Fibroblast of pulmonary artery (primary cell): ENCODE measurements around the gene PCDH1.
A peak's percentile ranks its signal among the peaks of the same experiment; 100 is the strongest.

ENCODE experiments used
- DNase-seq: peaks from one replicate; pipeline ENCODE4 v3.0.0-alpha.2; 2010; ENCODE audit warnings: low read depth
- H3K4me3 ChIP-seq: replicated peaks from 2 replicates; pipeline ENCODE4 v1.5.1; 2011; ENCODE audit warnings: low read depth, mild to moderate bottlenecking, control low read depth, low read length, moderate library complexity
- TF ChIP-seq, protein P1 (sequence below): IDR thresholded peaks from 2 replicates; pipeline ENCODE4 v1.5.1; 2011; ENCODE audit warnings: mild to moderate bottlenecking, control low read depth, low read length, inconsistent platforms; ENCODE audit errors: missing control alignments

The PCDH1 gene

DNA sequence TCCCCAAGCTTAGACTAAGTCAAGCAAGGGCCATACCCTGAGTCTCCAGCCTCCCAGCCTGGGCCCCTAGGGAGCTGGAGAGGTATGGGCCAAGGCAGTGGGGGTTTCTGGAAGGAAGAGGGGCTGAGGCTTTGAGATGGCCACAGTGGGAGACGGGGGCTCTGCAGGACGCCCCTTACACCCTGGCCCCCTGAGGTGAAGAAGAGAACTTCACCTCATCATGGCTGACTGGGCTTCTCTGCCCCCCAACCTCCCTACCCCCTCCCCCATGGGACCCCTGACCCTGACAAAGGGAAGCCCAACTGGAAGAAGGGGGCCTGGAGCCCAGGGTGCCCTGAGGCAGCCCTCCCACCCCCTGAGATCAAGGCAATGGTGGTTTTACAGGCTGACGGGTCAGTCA lies 25.8 kb downstream of the PCDH1 start:
- TF ChIP-seq, protein P1, sequence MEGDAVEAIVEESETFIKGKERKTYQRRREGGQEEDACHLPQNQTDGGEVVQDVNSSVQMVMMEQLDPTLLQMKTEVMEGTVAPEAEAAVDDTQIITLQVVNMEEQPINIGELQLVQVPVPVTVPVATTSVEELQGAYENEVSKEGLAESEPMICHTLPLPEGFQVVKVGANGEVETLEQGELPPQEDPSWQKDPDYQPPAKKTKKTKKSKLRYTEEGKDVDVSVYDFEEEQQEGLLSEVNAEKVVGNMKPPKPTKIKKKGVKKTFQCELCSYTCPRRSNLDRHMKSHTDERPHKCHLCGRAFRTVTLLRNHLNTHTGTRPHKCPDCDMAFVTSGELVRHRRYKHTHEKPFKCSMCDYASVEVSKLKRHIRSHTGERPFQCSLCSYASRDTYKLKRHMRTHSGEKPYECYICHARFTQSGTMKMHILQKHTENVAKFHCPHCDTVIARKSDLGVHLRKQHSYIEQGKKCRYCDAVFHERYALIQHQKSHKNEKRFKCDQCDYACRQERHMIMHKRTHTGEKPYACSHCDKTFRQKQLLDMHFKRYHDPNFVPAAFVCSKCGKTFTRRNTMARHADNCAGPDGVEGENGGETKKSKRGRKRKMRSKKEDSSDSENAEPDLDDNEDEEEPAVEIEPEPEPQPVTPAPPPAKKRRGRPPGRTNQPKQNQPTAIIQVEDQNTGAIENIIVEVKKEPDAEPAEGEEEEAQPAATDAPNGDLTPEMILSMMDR = no peak
- no peak overlapping the region for H3K4me3 ChIP-seq
- DNase-seq = no peak

DNA sequence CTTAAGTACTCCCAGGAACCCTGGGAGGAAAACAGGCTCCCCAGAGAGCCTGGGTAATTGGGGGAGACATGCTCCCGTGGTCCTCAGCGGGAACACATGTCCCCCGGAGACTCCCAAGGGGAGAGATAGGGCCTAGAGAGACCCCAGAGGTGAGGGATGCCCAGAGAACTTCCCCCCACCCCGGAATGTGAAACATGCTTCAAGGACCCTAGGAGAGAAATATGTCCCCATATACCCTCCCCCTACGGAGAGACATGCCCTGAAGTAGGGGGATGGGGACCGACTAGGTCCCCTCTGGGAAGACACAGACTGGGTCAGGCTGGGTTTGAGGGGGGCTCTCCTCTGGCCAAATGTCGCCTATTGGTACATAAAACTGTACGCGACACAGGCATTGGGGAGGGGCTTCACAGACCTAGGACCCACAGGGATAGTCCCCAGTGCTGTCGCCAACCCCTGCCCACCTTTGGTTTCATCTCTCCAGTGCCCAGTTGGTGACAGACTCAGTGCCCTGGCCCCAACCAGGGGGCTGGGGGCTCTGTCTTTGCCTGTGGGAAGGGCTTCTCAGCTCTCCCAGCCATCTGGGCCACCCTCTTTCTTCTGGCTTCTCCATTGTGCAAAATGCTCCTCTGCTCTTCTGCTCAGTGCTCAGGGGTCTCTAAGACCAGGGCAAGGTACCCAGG lies 26.9 kb downstream of the PCDH1 start:
- no peak for DNase-seq
- TF ChIP-seq, protein P1 = no peak
- no peak overlapping the region for H3K4me3 ChIP-seq

DNA sequence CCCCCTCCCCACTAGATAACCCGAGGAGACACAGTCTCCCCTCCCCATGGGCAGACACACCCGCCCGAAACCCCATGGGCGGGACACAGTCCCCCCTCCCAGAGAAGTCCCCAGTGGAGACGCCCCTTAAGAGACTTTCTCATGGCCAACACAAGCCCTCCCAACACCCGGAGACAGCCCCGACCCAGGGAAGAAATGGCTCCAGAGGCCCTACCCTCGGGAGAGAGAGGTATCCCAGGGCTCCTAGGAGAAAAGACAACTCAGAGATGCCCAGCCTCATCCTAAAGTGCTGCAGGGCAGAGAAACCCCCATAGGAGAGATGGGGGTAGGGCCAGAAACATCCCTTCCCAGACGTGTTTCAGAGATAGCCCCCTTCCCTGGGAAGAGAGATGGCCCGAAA lies 27.4 kb downstream of the PCDH1 start:
- DNase-seq = no peak
- TF ChIP-seq, protein P1 = no peak
- H3K4me3 ChIP-seq = no peak overlapping the region

DNA sequence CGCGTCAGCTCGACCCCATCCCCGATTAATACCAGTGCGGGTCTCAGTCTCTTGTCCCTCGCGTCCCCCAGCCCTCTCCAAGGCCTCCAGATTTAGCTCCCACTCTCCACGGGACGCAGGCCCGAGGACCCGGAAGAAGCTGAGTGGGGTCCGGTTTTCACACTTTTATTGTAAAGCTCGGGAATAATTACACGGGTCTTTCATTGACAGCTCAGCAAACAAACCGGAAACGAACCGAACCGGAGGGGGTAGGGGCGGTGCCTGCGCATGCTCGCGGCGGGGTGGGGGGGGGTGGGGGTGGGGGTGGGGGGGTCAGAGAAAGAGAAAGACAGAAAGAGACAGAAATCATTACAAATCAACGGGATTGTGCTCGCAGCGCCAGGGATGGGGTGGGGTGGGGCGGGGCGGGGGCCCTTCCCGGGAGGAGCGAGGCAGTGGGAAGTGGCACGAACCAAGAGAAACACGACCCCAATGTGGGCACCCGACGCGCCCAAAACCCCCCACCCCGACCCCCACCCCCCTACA lies 27.9 kb downstream of the PCDH1 start:
- TF ChIP-seq, protein P1 = no peak
- H3K4me3 ChIP-seq = peak overlapping the region; percentile 71
- peak; percentile 26 for DNase-seq

DNA sequence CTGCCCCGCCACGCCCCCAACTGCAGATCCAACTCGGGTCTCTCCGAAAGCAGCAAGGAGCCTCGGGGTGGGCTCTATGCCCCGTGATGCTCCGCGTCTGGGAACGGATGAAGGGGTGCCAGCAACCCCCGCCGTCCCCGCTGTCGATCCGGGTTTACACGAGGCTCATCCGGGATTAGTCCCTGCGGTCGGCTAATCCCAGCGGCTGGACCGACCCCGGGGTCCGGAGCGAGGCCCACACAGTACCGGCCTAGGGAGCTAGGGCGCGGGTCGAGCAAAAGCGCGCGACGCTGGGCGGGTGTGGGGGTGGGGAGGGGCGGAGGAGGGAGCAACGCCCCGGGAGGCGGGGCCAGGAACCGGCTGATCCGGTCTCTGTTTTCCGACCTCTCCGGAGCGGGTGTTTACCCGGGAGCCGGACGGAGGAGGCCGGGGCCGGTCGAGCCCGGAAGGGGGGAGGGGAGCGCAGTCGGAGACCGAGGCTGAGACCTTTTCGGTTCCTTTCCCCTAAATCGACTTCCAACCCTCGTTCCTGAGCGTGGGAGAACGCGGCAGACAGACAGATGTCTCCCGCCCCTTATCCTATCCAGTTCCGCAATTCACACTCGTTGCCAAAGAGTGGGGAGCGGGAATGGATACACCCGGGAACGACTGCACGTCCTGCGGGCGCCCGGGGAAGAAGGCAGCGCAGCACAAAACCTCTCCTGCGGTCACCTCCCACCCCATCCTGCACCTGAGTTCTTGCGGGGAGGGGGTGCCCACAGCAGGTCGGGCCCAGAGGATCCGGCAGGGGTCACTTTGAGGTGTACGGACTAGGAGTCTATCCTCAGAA lies 28.6 kb downstream of the PCDH1 start:
- peak; percentile 72 for DNase-seq
- TF ChIP-seq, protein P1 = no peak
- peak overlapping the region; percentile 71 for H3K4me3 ChIP-seq

DNA sequence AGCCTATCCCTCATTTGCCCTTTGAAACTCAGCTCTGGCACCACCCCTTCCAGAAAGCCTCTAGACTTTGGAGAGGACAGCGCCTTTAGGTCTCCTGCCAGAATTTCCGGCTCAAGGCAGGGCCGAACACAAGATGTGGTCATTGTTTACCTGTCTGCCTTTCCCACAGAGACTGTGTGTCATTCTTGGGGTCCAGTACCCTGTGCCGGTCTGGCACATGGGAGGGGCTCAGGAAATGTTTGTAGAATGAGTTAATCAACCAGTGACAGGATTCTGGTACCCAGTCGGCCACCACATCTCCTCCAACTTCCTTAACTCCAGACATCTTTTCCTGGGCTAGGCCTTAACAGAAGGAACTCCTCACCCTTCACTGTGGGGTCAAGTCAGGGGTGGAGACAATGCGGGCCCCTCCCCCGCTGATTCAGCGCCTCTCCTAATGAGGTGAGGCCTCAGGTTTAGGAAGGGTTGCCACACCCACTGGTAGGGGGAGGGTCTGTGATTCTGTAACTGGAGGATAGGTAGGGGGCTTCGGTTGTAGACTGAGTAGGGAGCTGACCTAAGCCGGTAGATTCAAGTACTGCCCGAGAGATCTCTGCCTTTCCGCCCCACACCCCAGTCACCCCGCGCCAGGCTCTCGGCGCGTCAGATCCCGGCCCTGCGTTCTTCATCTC lies 29.3 kb downstream of the PCDH1 start:
- DNase-seq = peak; percentile 69
- TF ChIP-seq, protein P1 = no peak
- peak overlapping the region; percentile 71 for H3K4me3 ChIP-seq
